Non-pigmented ciliary epithelial cell (primary cell): ENCODE data around the gene DPH7.
"Not testable (repeated sequence)": the region's sequence is repeated elsewhere in the genome, so short reads cannot be mapped to it uniquely, and the experiment has no call there.

Source experiments
- DNase-seq: peaks from one replicate; pipeline ENCODE4 v3.0.0-alpha.2; 2010; ENCODE audit warnings: low read depth

The DPH7 gene

DNA sequence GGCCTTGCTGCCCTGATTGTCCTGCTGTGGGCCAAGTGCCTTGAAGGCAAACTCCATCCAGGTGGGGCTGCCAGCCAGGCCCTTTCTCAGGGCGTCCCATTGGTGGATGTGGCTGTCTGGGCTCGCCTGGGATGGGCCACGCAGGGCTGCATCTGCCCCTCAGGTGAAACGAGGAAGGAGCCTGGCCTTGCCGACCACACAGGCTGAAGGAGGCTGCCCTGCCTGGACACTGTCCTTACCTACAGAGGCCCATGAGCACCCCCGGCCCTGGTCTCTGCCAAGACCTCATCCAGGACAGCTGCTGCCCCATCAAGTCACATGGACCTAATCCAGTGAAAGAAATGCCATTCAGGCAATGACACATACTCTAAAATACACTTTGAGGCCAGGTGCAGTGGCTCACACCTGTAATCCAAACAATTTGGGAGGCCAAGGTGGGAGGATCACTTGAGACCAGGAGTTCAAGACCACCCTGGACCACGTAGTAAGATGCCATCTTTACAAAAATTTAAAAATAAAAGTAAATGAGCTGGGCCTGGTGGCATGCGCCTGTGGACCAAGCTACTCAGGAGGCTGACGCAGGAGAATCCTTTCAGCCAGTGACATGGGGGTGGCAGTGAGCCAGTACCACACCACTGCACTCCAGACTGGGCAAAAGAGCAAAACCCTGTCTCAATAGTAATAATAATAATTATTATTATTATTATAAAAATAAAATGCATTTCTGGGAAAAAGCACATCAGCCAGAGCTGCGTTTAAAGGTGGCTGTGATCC lies 62.4 kb downstream of the DPH7 start:
- no peak for DNase-seq

DNA sequence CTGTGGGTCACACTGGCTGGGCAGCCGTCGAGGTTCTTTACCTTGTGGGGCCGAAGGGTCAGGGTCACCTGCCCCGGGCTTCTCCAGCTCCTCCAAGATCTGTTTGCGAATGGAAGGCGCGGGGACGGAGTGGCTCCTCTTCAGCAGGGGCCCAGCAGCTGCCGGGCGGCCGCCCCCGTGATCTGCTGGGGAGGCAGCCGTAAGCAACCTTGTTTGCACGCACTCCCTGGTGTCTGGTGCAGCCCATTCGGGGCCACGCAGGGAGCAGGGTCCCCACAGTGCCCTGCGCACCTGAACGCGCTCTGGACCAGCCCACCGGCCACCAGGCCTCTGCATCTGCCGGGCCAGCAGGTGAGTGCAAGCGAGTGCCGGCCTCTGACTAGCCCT lies 63.4 kb downstream of the DPH7 start:
- DNase-seq: no peak

DNA sequence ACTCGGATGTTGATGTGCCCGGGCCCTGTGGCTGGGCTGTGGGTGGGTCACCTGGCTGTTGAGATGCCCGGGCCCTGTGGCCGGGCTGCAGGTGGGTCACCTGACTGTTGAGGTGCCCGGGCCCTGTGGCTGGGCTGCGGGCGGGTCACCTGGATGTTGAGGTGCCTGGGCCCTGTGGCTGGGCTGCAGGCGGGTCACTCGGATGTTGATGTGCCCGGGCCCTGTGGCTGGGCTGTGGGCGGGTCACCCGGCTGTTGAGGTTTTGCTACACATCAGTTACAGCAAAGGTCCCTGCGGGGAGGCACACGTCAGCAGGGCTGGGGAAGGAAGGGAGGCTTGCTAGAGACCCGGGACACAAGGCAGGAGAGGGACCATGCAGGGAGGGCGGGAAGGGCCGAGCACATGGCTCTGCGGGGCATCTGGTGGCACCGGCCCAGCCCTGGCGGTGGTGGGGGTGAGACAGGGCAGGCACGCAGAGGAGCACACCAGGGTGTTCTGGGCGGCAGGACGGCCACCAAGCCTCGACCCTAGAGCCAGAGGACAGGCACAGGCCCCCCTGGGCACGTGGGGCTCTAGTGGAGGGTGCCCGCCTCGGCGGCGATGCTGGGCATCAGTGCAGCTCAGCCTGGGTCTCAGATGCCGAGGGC lies 63.9 kb downstream of the DPH7 start:
- no peak for DNase-seq

DNA sequence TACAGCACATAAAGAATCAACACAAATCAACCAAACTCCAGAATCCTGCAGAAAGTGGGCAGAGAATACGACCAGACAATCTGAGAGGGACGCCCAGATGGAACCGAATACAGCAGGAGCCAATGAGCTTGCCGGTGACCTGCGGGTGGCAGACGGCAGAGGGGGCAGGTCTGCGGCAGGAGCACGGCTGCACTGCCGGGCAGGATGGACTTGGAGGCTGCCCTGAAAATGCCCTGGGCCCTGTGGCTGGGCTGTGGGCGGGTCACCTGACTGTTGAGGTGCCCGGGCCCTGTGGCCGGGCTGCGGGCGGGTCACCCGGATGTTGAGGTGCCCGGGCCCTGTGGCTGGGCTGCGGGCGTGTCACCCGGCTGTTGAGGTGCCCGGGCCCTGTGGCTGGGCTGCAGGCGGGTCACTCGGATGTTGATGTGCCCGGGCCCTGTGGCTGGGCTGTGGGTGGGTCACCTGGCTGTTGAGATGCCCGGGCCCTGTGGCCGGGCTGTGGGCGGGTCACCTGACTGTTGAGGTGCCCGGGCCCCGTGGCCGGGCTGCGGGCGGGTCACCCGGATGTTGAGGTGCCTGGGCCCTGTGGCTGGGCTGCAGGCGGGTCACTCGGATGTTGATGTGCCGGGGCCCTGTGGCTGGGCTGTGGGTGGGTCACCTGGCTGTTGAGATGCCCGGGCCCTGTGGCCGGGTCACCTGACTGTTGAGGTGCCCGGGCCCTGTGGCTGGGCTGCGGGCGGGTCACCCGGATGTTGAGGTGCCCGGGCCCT lies 64.7 kb downstream of the DPH7 start:
- not testable (repeated sequence) for DNase-seq

DNA sequence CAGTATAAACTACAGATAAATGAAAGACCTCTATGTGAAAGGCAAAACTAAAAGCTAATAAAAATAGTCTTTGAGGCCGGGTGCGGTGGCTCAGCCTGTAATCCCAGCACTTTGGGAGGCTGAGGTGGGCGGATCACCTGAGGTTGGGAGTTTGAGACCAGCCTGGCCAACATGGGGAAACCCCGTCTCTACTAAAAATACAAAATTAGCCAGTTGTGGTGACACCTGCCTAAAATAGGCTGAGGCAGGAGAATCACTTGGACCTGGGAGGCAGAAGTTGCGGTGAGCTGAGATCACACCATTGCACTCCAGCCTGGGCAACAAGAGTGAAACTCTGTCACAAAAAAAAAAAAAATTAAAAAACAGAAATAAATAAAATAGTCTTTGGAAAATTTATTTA lies 65.6 kb downstream of the DPH7 start:
- not testable (repeated sequence) for DNase-seq

DNA sequence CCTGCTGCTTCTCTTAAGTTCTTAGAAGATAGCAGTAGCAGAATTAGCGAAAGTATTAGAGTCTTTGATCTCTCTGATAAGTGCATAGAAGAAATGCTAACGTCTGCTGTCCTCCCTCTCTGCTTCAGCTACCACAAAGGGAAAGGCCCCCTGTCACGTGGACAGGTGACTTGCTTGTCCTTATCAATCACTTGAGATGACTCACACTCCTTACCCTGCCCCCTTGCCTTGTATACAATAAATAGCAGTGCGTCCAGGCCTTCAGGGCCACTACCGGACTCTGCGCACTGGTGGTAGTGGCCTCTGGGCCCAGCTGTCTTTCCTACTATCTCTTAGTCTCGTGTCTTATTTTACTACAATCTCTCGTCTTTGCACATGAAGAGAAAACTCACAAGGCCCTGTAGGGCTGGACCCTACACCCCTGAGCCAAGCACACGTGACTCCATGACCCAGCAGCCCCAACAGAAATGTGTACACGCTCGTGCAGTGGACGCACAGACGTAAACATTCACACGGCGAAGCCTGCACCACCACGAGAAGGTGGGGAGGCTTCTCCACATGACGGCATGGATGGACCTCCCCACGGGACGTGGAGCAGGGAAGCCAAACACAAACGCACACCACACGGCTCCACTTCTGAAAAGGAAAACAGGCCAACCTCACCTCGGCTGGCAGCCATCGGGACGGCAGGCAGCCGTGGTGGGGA lies 66.8 kb downstream of the DPH7 start:
- DNase-seq: no peak

DNA sequence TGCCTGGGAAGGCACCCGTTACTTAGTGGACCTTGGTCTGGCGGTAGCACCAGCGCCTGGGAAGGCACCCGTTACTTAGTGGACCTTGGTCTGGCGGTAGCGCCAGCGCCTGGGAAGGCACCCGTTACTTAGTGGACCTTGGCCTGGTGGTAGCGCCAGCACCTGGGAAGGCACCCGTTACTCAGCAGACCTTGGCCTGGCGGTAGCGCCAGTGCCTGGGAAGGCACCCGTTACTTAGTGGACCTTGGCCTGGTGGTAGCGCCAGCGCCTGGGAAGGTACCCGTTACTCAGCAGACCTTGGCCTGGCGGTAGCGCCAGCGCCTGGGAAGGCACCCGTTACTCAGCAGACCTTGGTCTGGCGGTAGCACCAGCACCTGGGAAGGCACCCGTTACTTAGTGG lies 67.6 kb downstream of the DPH7 start:
- DNase-seq: not testable (repeated sequence)

DNA sequence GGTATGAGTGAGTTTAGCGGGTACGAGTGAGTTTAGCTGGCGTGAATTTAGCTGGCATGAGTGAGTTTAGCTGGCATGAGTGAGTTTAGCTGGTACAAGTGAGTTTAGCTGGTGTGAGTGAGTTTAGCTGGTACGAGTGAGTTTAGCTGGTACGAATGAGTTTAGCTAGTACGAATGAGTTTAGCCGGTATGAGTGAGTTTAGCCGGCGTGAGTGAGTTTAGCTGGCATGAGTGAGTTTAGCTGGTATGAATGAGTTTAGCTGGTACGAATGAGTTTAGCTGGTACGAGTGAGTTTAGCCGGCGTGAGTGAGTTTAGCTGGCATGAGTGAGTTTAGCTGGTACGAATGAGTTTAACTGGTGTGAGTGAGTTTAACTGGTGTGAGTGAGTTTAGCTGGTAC lies 69.5 kb downstream of the DPH7 start:
- no peak for DNase-seq

DNA sequence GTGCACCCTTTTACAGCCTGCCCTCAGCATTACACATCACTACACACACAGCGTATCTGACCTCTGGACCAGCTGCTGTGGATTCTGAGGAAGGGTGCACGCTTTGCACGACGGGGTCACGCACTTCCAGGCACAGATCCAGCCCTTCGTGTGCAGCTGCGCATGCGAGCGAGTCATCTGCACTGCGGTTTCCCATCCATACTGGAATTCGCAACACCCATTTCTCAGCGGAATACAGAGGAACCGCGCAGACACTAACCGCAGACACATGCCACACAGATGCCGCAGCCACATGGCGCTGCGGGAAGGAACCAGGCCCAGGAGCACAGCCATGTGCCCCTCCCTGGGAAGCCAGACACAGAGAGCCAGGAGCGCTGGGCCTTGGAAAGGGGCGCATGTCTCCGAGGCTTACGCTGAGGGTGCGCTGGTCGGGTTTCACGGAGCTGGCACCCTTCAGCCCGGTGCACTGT lies 72.0 kb downstream of the DPH7 start:
- no peak for DNase-seq

DNA sequence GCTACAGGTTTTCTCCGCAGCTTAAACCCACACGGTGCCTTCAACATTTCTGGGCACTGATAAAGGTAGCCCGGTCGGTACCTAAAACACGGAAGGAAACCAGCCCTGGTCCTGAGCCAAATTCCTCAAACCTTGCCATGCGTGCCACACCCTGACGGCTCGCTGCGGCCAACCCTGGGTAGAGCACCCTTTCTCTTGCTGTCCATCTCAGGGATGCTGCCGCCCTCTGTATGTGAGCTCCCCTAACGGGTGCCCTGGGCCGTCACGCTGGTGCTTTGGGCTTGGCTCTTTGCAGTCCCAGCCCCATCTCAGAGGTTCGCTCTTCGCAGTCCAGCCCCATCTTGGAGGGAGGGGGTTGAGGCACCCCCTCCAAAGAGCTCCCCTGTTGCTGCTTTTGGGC lies 72.5 kb downstream of the DPH7 start:
- DNase-seq: no peak

DNA sequence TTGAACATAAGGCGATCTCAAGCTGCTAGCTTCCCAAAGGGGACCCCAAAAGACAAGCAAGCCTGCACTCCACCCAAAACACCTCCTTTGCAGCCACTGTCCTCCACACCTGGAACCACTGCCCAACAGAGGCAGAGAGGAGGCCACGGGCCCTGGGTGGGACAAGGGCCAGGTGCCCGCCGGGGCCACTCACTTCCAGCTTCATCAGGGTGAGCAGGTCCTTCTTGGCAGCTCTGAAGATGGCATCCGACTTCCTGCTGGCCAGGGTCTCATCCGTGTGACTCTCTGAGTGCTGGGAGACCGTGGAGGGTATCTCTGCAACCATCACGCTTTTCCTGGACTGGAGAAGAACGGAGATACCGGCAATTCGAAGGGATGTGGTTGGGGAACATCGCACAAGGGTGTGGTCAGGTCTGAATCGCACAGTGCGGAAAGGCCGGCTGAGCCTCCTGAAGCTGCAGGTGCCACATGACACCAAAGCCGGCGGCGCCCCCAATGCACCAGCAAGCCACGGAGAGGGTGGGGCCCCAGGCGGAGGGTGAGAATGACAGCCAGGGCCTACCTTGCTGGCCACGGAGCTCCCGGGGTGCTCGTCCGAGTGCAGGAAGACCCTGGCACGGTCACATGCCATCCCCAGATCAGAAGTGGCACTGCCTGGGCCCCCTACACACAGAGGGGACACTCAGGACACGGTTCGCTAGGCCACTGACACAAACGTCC lies 73.1 kb downstream of the DPH7 start:
- no peak for DNase-seq
